ENCODE data around the gene CETP. TPM values are rescaled to one million over a fixed set of nuclear protein-coding genes. Genes with fewer than 3 reads are reported as not detected.

CETP gene
- total and polyA plus RNA-seq, 2 of the 13 experiments (the other 11 are each of a cell fraction or from before 2014, with no cell fraction given): 0.31 to 9.8 TPM

GRCh38 chr16:57024894-57025680 lies 63.3 kb downstream of the CETP start:
- DNase-seq (ENCODE audit: low spot score): no peak
- TF ChIP-seq MAF1 (CRISPR knock-in tag; IDR thresholded peaks at IDR 0.05; ENCODE audit: borderline replicate concordance): no peak
- TF ChIP-seq ZNF710 (CRISPR knock-in tag; IDR thresholded peaks at IDR 0.05; ENCODE audit: borderline replicate concordance): no peak
- TF ChIP-seq SYNCRIP (IDR thresholded peaks at IDR 0.05; ENCODE audit: insufficient read depth, low read depth, low read length): no peak
- TF ChIP-seq ZNF773 (CRISPR knock-in tag; IDR thresholded peaks at IDR 0.05; ENCODE audit: borderline replicate concordance): no peak
- TF ChIP-seq ASH2L (IDR thresholded peaks at IDR 0.05; ENCODE audit: insufficient read length, low read depth, low read length): no peak
- TF ChIP-seq RFXANK (CRISPR knock-in tag; IDR thresholded peaks at IDR 0.05): no peak
- TF ChIP-seq ZNF12 (CRISPR knock-in tag; IDR thresholded peaks at IDR 0.05): no peak
- TF ChIP-seq MLLT10 (CRISPR knock-in tag; IDR thresholded peaks at IDR 0.05): no peak
- no peak for TF ChIP-seq U2AF2 (IDR thresholded peaks at IDR 0.05; ENCODE audit: low read depth, low read length)
- no peak for TF ChIP-seq ZBED4 (CRISPR knock-in tag; IDR thresholded peaks at IDR 0.05; ENCODE audit: borderline replicate concordance)
- TF ChIP-seq RNF2 (conservative IDR thresholded peaks at IDR 0.05; ENCODE audit: low read depth): no peak
- TF ChIP-seq POLR2A (IDR thresholded peaks at IDR 0.05; ENCODE audit: insufficient read depth in 1 of 2, low read depth in 2 of 2, low read length in 2 of 2): no peak
- TF ChIP-seq KLF6 (CRISPR knock-in tag; IDR thresholded peaks at IDR 0.05): no peak
- no peak for TF ChIP-seq ZNF709 (CRISPR knock-in tag; IDR thresholded peaks at IDR 0.05)
- no peak for TF ChIP-seq ZNF556 (CRISPR knock-in tag; IDR thresholded peaks at IDR 0.05; ENCODE audit: borderline replicate concordance)
- no peak overlapping the region for H3K9ac ChIP-seq (ENCODE audit: insufficient read depth, low read depth, low read length)
- no peak overlapping the region for H3K4me2 ChIP-seq (ENCODE audit: low read depth, low read length)
- 71% methylated on average over 13 of the region's 19 CpGs for WGBS (ENCODE audit: low lambda C conversion rate)
- no peaks in the 10 kb centered on the region for H3K79me2 ChIP-seq (ENCODE audit: insufficient read depth, low read length)
- no peaks in the 10 kb centered on the region for H3K9me3 ChIP-seq (ENCODE audit: low read length)
- H3K27ac ChIP-seq (ENCODE audit: extremely low read length, insufficient read depth, low read length): no peak overlapping the region
- no peak overlapping the region for H2AFZ ChIP-seq (ENCODE audit: low read length)
- H3K27me3 ChIP-seq (ENCODE audit: control insufficient read depth in 1 of 2, insufficient read depth in 2 of 2, low read length in 2 of 2): 0 out of 5 replicates have a peak, but pooled peaks cover 0 to 6% of the 10 kb centered on the region in 2 experiments
- H3K36me3 ChIP-seq (replicated peaks in 1 of 2; ENCODE audit: control insufficient read depth in 1 of 2, insufficient read depth in 2 of 2, low read length in 2 of 2): no peaks in the 10 kb centered on the region
- BruUV-seq (replicated peaks): no TSS peak
- ChIA-PET CTCF (ENCODE audit: low intra/inter-chr PET ratio, low total read pairs) (no interaction called here), POLR2A (no interaction called here)
- FAIRE-seq: no peak
- no peak for ATAC-seq
- H3K4me1 ChIP-seq (ENCODE audit: insufficient read depth, low read length): peaks cover 43% of the 10 kb centered on the region
- no peaks in the 10 kb centered on the region for H4K20me1 ChIP-seq (ENCODE audit: insufficient read depth, low read length)
- intact Hi-C loops (cut with micrococcal nuclease; ENCODE audit: unreplicated experiment): no loop called here
- no peak overlapping the region for H3K4me3 ChIP-seq (replicated peaks in 1 of 3; ENCODE audit: insufficient read depth in 1 of 3, low read depth in 2 of 3, low read length in 3 of 3)
- in situ Hi-C loops (cut with HindIII; ENCODE audit: extremely low pct_ligation_motif_present, low pct_unique_long_range_greater_than_20kb): no loop called here
